Measurements from ENCODE around the gene ACLY.

The ACLY gene

DNA sequence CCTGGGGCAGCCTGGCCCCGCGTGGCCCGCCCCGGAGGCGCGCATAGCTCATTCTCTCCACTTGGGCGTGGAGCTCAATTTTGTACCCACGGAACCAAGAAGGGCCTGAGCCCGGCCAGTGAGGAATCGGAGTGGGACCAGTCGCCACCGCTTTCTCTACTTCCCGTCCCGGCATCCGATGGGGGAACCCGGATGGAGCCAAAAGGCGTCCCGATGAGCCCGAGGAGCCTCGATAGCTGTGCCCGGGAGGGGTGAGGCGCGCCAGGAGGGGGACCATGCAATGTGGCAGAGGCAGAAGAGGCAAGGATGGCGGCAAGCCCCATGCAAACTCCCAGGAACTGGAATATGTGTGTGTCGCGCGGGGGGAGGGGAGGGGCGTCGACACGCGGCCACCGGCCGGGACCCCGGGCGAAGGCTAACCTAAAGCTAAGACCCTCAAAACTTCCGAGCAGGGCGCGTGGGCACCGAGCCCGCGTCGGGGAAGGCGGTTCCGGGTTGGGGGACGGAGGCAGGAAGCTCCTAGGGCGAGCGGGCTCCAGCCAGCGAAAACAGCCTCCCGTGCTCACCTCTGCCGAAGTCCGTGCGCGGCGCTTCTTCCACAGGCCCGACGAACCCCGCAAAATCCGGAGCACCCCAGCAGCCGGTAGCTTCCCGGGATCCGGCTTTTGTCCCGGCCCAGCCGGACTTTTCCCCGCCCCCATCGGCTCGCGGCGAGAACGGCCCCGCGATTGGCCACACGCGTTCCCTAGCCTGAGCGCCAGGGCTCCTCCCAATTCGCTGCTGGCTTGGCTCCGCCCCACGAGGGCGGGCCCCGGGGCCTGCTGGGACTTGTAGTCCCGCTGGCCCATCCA, at the start of gene ACLY:
ACLY (minus strand) TSS at position 638 of the 851 bp plus-strand sequence. CDS start 5,078 bp downstream, outside the sequence.
- peak; percentile 95 to 97 for DNase-seq

GRCh38 chr17:41967921-41968578, 49.3 kb upstream of the ACLY start:
- DNase-seq = no peak

GRCh38 chr17:41967141-41967920, 48.6 kb upstream of the ACLY start:
- peak; percentile 70 to 75 for DNase-seq

DNA sequence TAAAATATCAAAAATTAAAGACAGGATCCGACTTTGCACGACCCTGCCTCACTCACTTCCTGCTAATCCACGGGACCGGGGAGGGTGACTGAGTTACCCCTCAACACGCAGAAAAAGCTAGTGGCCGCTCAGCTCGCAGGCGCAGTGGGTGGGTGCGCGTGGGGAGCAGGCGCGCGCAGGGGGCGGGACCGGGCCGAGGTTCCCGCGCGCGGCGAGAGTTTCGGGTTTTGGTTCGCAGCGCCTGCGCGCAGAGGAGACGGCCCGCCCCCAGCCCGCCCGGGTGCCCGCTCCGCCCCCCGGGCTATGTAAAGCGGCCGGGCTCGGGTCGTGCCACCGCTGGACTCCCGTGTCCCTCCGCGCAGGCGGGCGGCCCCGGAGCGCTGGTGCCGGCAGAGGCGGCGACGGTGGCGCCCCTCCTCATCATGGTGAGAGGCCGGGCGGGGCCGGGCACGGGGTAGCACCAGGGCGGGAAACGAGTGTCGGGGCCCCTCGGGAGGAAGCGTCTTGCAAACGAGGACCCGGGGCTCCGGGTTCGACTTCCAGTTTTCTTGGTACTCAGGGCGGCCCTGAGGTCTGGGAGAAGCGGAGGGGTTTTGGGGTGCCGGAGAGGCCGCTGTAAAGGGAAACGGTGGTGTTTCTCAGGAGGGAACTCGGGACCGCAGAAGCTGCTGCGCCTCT, 47.9 kb upstream of the ACLY start, which contains the start of gene CNP:
CNP (plus strand) TSS at position 333 of the 678 bp plus-strand sequence; CDS start at position 423, 90 bp downstream.
- peak; percentile 91 to 95 for DNase-seq

- DNase-seq = peak; percentile 77 to 86
These were observed 47.1 kb upstream of the ACLY start for GRCh38 chr17:41965694-41966462.

GRCh38 chr17:41962768-41963434, 44.1 kb upstream of the ACLY start:
- DNase-seq = peak; percentile 72 to 78

DNA sequence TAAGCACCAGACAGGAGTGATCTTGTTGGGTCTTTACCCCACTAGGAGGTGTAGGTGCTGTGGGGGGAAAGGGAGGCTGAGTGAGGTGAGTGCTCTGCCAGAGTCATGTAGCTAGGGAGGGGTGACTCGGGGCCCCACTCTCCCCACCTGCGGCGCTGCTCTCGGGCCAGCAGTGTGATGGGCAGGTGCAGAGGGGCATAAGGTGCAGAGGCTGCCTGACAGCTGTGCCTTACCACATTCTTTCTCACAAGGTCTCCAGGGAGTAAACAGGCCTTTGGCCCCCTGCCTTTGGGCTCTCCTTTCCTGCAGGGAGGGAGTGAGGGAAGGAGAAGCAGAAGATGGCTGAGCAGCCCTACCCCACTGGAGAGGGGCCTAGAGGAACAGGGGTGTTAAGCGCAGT, 43.4 kb upstream of the ACLY start:
- no peak for DNase-seq

GRCh38 chr17:41959336-41960095, 40.8 kb upstream of the ACLY start:
- no peak for DNase-seq

DNA sequence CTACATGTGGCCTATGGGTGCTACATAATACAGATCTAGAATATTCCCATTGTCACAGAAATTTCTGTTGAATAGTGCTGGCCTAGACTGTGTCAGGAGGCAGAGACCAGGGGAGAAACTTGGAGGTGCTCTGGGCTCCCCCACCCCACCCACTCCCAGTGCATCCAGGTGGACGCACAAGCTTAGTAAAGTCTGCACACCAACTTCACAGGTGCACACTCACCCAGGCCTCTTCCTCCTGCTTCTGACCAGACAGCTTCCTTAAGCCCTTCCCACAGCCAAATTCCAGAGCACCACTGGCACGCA, 40.2 kb upstream of the ACLY start:
- no peak for DNase-seq

GRCh38 chr17:41957869-41958439, 39.2 kb upstream of the ACLY start:
- no peak for DNase-seq

DNA sequence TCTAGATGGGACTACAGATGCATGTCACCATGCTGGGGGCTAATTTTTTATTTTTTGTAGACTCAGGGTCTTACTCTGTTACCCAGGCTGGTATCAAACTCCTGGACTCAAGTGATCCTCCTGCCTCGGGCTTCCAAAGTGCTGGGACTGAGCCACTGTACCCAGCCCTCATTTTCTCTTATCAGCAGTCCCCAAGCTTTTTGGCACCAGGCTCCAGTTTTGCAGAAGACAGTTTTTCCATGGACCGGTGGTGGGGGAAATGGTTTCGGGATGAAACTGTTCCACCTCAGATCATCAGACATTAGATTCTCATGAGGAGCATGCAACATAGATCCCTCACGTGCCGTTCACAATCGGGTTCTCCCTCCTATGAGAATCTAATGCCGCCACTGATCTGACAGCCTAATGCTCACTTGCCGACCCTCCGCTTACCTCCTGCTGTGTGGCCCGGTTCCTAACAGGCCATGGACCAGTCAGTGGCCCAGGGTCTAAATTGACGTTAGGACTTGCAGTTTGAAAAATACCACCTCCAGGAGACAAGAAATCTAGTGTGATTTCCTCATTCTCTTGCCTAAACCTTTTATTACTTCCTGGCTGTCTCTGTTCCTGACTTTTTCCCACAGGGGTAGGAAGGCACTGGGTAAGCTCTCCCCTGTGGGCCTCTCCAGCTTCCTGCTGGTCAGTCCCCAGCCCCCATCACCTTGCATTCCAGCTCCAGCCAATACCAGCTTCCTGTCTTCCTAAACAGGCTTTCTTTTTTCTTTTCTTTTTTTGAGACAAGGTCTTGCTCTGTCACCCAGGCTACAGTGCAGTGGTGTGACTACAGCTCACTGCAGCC, 38.5 kb upstream of the ACLY start:
- no peak for DNase-seq

- no peak for DNase-seq
These were observed 37.8 kb upstream of the ACLY start for GRCh38 chr17:41956522-41956921.

DNA sequence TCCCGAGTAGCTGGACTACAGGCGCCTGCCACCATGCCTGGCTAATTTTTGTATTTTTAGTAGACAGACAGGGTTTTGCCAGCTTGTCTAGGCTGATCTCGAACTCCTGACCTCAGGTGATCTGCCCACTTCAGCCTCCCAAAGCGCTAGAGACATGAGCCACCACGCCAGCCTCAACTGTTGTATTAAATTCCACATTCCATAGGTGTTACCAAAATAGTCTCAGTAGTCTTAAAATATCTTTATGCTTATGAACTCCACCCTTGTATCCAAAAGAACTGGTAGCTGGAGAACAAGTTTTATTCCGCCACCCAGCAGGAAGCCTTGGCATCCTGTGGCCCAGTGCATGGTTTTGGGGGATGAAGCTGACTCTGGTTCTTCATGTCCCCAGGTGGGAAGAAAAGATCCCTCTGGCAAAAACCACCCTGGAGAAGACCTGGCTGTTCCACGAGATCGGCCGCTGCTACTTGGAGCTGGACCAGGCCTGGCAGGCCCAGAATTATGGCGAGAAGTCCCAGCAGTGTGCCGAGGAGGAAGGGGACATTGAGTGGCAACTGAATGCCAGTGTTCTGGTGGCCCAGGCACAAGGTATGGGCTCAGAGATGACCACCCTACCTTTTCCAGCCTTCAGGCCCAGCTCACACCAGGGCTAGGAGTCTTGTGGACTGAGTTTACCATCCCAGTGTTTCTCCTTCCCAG, 30.2 kb upstream of the ACLY start:
- DNase-seq = no peak

GRCh38 chr17:41944943-41945342, 26.2 kb upstream of the ACLY start:
- no peak for DNase-seq

- no peak for DNase-seq
These were observed 24.7 kb upstream of the ACLY start for GRCh38 chr17:41943492-41943891.

DNA sequence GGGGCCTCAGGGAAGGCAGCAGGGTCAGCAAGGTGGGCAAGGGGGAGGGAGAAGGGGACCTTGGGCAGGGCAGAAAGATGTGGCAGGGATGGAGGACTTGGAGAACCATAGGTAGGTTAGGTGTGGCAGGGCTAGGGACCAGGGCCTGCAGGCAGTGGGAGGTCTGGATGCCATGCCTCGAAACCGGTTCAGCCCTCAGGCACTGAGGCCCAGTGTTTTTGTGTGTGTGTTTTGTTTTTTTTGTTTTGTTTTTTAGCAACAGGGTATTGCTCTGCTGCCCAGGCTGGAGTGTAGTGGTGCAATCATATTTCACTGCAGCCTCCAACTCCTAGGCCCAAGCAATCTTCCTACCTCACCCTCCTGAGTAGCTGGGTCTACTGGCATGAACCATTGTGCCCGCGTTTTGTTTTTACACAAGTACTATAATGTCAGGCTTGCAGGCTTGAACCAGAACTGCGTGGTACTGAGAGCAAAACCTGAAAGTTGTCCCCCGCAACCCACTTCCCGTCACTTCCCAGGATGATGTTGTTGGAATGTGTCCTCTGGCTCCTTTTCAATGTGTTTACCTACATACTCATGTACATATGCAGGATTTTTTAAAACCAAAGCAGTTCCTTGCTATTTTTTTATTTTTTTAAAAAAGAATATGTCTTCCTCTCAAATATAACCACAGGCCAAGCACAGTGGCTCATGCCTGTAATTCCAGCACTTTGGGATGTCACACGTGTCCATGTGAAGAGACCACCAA, 24.0 kb upstream of the ACLY start:
- no peak for DNase-seq

GRCh38 chr17:41941168-41941567, 22.4 kb upstream of the ACLY start:
- DNase-seq = no peak

GRCh38 chr17:41939693-41940090, 20.9 kb upstream of the ACLY start:
- no peak for DNase-seq

Data from CD4-positive, alpha-beta T cell treated with Interferon alpha-2 for 1 hour (primary cell).